Measurements from ENCODE around the gene OTOG. TPM values are rescaled to one million over a fixed set of nuclear protein-coding genes. Genes with fewer than 3 reads are reported as not detected.
A peak's percentile ranks its signal among the peaks of the same experiment; 100 is the strongest.

The OTOG gene
- total and polyA plus RNA-seq, 3 experiments from 2014 or later = not detected

DNA sequence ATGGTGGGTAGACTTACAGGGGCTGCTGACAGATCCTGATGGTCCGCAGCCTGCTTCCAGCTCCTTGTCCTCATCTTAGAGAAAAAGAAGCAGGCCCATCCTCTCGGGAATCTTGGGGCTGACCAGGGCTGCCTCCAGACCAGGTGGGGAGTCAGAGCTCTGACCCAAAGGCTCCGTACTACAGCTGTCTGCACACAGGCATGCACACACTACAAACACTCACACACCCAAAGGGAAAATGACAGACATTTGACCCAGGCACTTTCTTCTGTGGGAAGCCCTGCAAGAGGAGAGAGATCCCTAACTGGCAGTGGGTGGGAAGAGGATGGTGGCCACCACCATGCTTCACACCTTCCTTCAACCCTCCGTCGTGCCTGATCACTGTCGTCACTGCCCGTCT is 125.4 kb downstream of the OTOG start:
- no peaks in the 10 kb centered on the region for H3K27me3 ChIP-seq (ENCODE audit: insufficient read depth, low read length, poor library complexity, severe bottlenecking)
- CTCF ChIA-PET = no interaction called here
- Mint-ChIP-seq H3K4me1 (no peaks in the 10 kb centered on the region), H3K27me3 (peaks cover 12 to 34% of the 10 kb centered on the region in 2 donors), H3K4me3 (no peak overlapping the region), H3K27ac (no peak overlapping the region), H3K9me3 (peaks cover 11 to 21% (median 16%) of the 10 kb centered on the region in 5 donors), H3K36me3 (peaks cover 0 to 1% (median 0%) of the 10 kb centered on the region in 3 donors)
- no peaks in the 10 kb centered on the region for H3K9me3 ChIP-seq (ENCODE audit: low read length)
- no peaks in the 10 kb centered on the region for H3K36me3 ChIP-seq (ENCODE audit: insufficient read depth, low read length)
- no peak overlapping the region for H3K4me3 ChIP-seq (ENCODE audit: low read length)
- DNase-seq = no peak
- no peak overlapping the region for H3K27ac ChIP-seq (ENCODE audit: low read depth, low read length)
- H3K4me1 ChIP-seq (ENCODE audit: insufficient read depth, low read length) = no peaks in the 10 kb centered on the region
- POLR2A ChIA-PET = no interaction called here

DNA sequence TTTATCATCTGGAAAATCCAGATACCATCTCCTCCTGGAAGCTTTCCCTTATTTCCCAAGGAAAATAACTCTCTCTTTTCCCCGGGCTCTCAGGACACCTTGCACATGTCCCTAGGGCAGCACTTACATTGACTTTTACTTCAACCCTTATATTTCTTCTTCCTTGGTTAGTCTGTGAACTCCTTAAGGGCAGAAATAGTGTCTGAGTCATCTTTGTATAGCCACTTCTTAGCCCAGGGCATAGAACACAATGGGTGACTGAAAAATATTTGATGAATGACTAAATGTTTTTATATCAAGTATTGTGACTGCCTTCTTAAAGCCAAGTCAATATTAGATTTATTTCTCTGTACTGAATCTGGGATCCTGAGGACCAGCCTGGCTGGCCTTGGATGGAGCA is 126.9 kb downstream of the OTOG start:
- ChIA-PET POLR2A (no interaction called here), CTCF (no interaction called here)
- Histone ChIP-seq H3K4me3 (ENCODE audit: low read length) (no peak overlapping the region), H3K4me1 (ENCODE audit: insufficient read depth, low read length) (no peaks in the 10 kb centered on the region), H3K27me3 (ENCODE audit: insufficient read depth, low read length, poor library complexity, severe bottlenecking) (no peaks in the 10 kb centered on the region), H3K9me3 (ENCODE audit: low read length) (no peaks in the 10 kb centered on the region), H3K36me3 (ENCODE audit: insufficient read depth, low read length) (no peaks in the 10 kb centered on the region), H3K27ac (ENCODE audit: low read depth, low read length) (no peak overlapping the region)
- peaks cover 11 to 25% (median 17%) of the 10 kb centered on the region in 5 donors for H3K9me3 Mint-ChIP-seq
- H3K36me3 Mint-ChIP-seq = peaks cover 0 to 1% (median 0%) of the 10 kb centered on the region in 3 donors
- H3K27me3 Mint-ChIP-seq = peaks cover 11 to 30% of the 10 kb centered on the region in 2 donors
- no peak overlapping the region for H3K4me3 Mint-ChIP-seq
- no peak overlapping the region for H3K27ac Mint-ChIP-seq
- no peak for DNase-seq
- H3K4me1 Mint-ChIP-seq = no peaks in the 10 kb centered on the region

DNA sequence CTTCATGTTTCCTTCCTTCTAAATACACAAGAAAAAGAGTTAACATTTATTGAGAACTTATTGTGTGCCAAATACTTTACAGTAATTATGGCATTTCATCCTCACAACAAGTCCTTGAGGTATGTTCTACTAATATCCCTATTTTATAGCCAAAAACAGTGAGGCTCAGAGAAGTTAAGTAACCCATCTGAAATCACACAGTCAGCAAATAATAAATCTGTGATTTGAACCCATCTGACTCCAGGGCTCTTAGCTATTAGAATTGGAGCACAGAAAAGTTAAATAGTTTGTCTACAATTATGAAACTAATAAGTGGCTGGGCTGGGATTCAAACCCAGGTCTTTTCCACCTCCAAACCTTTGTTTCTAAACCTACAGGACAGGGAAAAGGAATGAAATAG is 135.8 kb downstream of the OTOG start:
- DNase-seq = no peak
- no peak overlapping the region for H3K27ac Mint-ChIP-seq
- H3K36me3 Mint-ChIP-seq = no peaks in the 10 kb centered on the region
- CTCF ChIA-PET = interaction anchor here (1.4 kb wide), 1 partner anchor 10 kb away, joined by 3 read pairs; no protein-coding TSS in a partner anchor
- no peaks in the 10 kb centered on the region for H3K9me3 ChIP-seq (ENCODE audit: low read length)
- no peak overlapping the region for H3K4me3 Mint-ChIP-seq
- H3K27me3 ChIP-seq (ENCODE audit: insufficient read depth, low read length, poor library complexity, severe bottlenecking) = no peaks in the 10 kb centered on the region
- peaks cover 16 to 25% of the 10 kb centered on the region in 2 donors for H3K27me3 Mint-ChIP-seq
- H3K4me3 ChIP-seq (ENCODE audit: low read length) = no peak overlapping the region
- H3K4me1 ChIP-seq (ENCODE audit: insufficient read depth, low read length) = no peaks in the 10 kb centered on the region
- POLR2A ChIA-PET = no interaction called here
- H3K36me3 ChIP-seq (ENCODE audit: insufficient read depth, low read length) = no peaks in the 10 kb centered on the region
- H3K27ac ChIP-seq (ENCODE audit: low read depth, low read length) = no peak overlapping the region
- H3K4me1 Mint-ChIP-seq = no peaks in the 10 kb centered on the region
- peaks cover 0 to 4% (median 2%) of the 10 kb centered on the region in 5 donors for H3K9me3 Mint-ChIP-seq

DNA sequence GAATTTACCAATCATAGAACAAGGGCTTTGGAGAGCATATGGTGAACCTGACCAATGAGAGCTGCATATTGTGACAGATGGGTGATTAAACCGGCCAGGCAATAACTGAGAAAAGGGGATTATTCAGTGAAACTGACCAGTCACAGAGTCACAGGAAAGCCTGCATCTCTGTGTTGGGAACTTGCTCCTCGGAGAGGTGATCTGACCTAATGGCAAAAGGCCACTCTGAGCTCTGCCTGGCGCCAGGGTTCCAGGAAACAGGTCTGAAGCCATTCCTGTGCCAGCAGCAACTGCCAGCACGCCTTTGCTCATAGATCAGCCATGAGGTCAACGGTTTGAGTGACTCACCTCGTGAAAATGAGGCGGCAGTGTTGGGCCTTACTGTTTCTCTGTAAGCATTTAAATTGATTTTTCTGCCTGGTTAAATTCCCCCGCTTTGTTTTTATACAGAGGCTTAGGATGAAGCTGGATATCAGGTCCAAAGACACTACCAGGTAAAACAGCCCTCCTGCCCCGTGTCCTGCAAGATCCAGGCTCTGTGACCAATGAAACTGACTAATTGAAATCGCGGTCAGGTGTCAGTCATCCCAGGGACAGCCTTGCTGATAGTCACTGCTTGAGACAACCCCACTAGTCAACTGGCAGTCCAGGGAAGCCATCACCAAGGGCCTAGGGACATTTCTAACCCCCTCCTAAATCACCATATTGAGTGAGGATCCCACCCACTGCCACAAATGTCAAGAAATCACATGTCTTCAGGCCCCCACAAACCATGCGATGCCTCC is 136.5 kb downstream of the OTOG start:
- ChIA-PET POLR2A (no interaction called here), CTCF (no interaction called here)
- DNase-seq = no peak
- Mint-ChIP-seq H3K4me1 (no peaks in the 10 kb centered on the region), H3K27ac (peak overlapping the region in 1 of 8 donors; percentile 26), H3K36me3 (no peaks in the 10 kb centered on the region), H3K9me3 (peaks cover 0 to 3% (median 2%) of the 10 kb centered on the region in 5 donors), H3K4me3 (no peak overlapping the region), H3K27me3 (peaks cover 16 to 26% of the 10 kb centered on the region in 2 donors)
- H3K27ac ChIP-seq (ENCODE audit: low read depth, low read length) = no peak overlapping the region
- H3K27me3 ChIP-seq (ENCODE audit: insufficient read depth, low read length, poor library complexity, severe bottlenecking) = no peaks in the 10 kb centered on the region
- H3K36me3 ChIP-seq (ENCODE audit: insufficient read depth, low read length) = no peaks in the 10 kb centered on the region
- H3K4me1 ChIP-seq (ENCODE audit: insufficient read depth, low read length) = no peaks in the 10 kb centered on the region
- no peaks in the 10 kb centered on the region for H3K9me3 ChIP-seq (ENCODE audit: low read length)
- no peak overlapping the region for H3K4me3 ChIP-seq (ENCODE audit: low read length)

DNA sequence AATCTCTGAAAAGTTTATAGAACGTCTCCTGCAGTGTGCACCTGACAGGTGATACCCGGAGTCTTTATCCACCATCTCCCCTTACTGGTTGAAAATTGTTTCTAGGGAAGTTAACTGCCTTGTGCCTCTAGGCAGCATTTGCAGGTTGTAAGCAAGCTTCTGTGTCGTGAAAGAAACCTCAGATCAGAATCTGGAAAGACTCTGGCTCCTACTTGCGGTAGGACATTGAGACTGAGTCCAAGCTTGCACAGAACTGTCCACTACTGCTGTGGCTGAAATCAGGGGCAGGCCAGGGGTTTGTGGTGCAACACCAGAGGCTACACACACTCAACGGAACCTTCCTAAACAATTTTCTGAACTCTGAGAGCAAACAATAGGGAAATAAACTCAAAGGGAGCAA is 137.5 kb downstream of the OTOG start:
- peaks cover 16 to 26% of the 10 kb centered on the region in 2 donors for H3K27me3 Mint-ChIP-seq
- no peaks in the 10 kb centered on the region for H3K9me3 Mint-ChIP-seq
- no peak overlapping the region for H3K4me3 Mint-ChIP-seq

DNA sequence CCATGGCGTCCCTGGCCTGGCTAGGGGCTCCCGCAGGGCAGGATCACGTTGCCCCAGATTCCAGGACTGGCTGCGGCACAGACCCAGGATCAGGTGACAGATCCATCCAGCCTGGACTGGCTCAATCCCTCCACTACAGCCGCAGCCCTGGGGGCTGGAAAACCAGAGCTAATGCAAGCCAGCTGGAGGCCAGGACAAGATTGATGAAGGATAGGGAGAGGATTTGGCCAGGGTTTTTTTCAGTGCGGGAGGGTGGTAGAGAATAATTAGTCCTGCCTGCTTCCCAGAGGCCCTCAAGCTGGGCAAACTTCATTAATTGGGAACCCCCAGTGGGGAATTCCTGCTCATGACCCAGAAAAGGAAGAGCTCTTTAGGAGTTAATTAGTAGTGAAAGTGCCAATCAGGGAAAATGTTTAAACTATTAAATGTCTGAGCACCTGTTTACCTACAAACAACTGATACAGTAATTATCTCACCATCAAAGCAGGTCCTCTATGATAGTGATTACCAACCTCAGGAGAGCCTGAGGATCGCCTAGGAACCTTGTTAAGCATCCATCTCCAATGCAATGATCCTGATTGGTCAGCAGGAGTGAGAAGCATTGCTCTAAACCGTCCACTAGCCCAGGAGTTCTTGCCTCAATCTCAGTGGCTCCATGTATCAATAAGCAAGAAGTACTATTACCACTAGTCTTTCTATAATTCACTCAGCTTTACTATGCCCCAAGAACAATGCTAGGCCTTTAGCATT is 139.3 kb downstream of the OTOG start:
- no peaks in the 10 kb centered on the region for H3K36me3 Mint-ChIP-seq
- Histone ChIP-seq H3K4me3 (ENCODE audit: low read length) (no peak overlapping the region), H3K4me1 (ENCODE audit: insufficient read depth, low read length) (no peaks in the 10 kb centered on the region), H3K9me3 (ENCODE audit: low read length) (no peaks in the 10 kb centered on the region), H3K27ac (ENCODE audit: low read depth, low read length) (no peak overlapping the region), H3K36me3 (ENCODE audit: insufficient read depth, low read length) (no peaks in the 10 kb centered on the region), H3K27me3 (ENCODE audit: insufficient read depth, low read length, poor library complexity, severe bottlenecking) (no peaks in the 10 kb centered on the region)
- H3K27me3 Mint-ChIP-seq = peaks cover 7 to 30% of the 10 kb centered on the region in 2 donors
- no peaks in the 10 kb centered on the region for H3K4me1 Mint-ChIP-seq
- peak overlapping the region in 1 of 8 donors; percentile 70 for H3K27ac Mint-ChIP-seq
- DNase-seq = no peak
- H3K9me3 Mint-ChIP-seq = no peaks in the 10 kb centered on the region
- no peak overlapping the region for H3K4me3 Mint-ChIP-seq
- ChIA-PET CTCF (no interaction called here), POLR2A (no interaction called here)

More for the DNA sequence above, 137.5 kb downstream of the OTOG start:
- Histone ChIP-seq H3K27me3 (ENCODE audit: insufficient read depth, low read length, poor library complexity, severe bottlenecking) (no peaks in the 10 kb centered on the region), H3K4me3 (ENCODE audit: low read length) (no peak overlapping the region), H3K36me3 (ENCODE audit: insufficient read depth, low read length) (no peaks in the 10 kb centered on the region), H3K9me3 (ENCODE audit: low read length) (no peaks in the 10 kb centered on the region), H3K4me1 (ENCODE audit: insufficient read depth, low read length) (no peaks in the 10 kb centered on the region), H3K27ac (ENCODE audit: low read depth, low read length) (no peak overlapping the region)
- Mint-ChIP-seq H3K27ac (no peak overlapping the region), H3K4me1 (no peaks in the 10 kb centered on the region), H3K36me3 (no peaks in the 10 kb centered on the region)
- ChIA-PET POLR2A (no interaction called here), CTCF (no interaction called here)
- no peak for DNase-seq

DNA sequence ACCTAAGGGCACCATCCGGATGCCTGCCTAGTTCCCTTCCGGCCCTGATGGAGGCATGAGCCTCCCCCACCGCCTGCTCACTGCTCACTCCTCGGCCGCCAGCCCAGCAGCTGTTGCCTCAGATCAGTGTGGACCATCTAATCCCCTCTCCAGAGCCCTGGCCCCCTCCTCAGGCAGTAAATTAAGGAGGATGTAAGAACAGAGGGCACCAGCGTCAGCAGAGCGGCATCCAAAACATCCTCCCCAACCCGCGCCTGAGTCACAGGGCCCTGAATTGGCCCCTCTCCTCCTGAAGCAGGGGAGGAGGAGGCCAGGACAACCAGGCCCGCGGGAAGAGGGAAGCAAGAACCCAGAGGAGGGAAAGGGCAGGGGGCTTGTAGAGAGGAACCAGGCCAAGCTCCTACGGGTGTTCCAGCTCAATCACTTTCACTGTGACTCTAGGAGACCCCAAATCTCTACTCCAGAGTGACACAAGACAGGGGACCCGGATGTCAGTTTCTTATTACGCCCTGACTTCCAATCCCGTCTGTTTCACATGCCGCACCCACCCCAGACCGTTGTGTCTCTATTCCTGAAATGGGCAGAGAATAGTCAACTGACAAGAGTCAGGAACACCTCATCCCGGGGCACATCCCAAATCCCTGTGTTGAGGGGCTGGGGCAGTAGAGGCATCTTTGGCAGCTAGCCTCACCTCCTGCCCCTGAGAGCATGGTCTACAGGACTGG is 141.0 kb downstream of the OTOG start:
- Mint-ChIP-seq H3K9me3 (no peaks in the 10 kb centered on the region), H3K27ac (no peak overlapping the region), H3K4me1 (no peaks in the 10 kb centered on the region), H3K4me3 (no peak overlapping the region), H3K27me3 (peaks cover 10 to 28% of the 10 kb centered on the region in 2 donors), H3K36me3 (no peaks in the 10 kb centered on the region)
- Histone ChIP-seq H3K4me1 (ENCODE audit: insufficient read depth, low read length) (no peaks in the 10 kb centered on the region), H3K27ac (ENCODE audit: low read depth, low read length) (no peak overlapping the region), H3K9me3 (ENCODE audit: low read length) (no peaks in the 10 kb centered on the region), H3K36me3 (ENCODE audit: insufficient read depth, low read length) (no peaks in the 10 kb centered on the region), H3K4me3 (ENCODE audit: low read length) (no peak overlapping the region), H3K27me3 (ENCODE audit: insufficient read depth, low read length, poor library complexity, severe bottlenecking) (peaks cover 10% of the 10 kb centered on the region)
- ChIA-PET CTCF (no interaction called here), POLR2A (no interaction called here)
- no peak for DNase-seq

DNA sequence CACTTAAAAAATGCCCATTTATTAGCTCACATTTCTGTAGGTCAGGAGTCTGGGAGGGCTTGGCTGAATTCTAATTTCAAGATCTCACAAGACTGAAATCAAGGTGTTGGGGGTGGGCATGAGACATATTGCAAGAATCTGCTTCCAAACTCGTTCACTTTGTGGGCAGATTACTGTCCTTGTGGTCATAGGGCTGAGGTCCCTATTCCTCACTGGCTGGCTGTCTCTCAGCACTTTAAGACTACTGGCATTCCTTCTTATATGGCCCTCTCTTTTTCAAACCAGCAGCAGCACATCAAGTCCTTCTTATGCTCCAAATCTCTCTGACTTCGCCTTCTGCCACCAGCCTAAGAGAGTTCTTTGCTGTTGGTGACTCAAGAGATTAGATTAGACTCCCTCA is 144.5 kb downstream of the OTOG start:
- Histone ChIP-seq H3K4me3 (ENCODE audit: low read length) (no peak overlapping the region), H3K9me3 (ENCODE audit: low read length) (no peaks in the 10 kb centered on the region), H3K36me3 (ENCODE audit: insufficient read depth, low read length) (no peaks in the 10 kb centered on the region), H3K27ac (ENCODE audit: low read depth, low read length) (no peak overlapping the region), H3K4me1 (ENCODE audit: insufficient read depth, low read length) (no peaks in the 10 kb centered on the region), H3K27me3 (ENCODE audit: insufficient read depth, low read length, poor library complexity, severe bottlenecking) (peaks cover 13% of the 10 kb centered on the region)
- DNase-seq = no peak
- Mint-ChIP-seq H3K4me3 (no peak overlapping the region), H3K9me3 (no peaks in the 10 kb centered on the region), H3K27ac (no peak overlapping the region), H3K27me3 (peaks cover 17 to 52% of the 10 kb centered on the region in 2 donors), H3K4me1 (peaks cover 0 to 5% (median 3%) of the 10 kb centered on the region in 3 donors), H3K36me3 (no peaks in the 10 kb centered on the region)
- POLR2A ChIA-PET = no interaction called here
- CTCF ChIA-PET = no interaction called here

All from CD8-positive, alpha-beta memory T cell (primary cell).